ENCODE results near the gene STX1A.
"Not testable (repeated sequence)": the region's sequence is repeated elsewhere in the genome, so short reads cannot be mapped to it uniquely, and the experiment has no call there.

Gene STX1A

GRCh38 chr7:73735528-73735905, 16.0 kb upstream of the STX1A start:
- no peak for ATAC-seq

GRCh38 chr7:73734619-73735527, 15.4 kb upstream of the STX1A start:
- ATAC-seq, result peak; percentile 61 to 63

- no peak for ATAC-seq
These were observed 12.9 kb upstream of the STX1A start for GRCh38 chr7:73732397-73732796.

GRCh38 chr7:73730485-73730884, 11.0 kb upstream of the STX1A start:
- ATAC-seq, result no peak

- no peak for ATAC-seq
These were observed 9.1 kb upstream of the STX1A start for GRCh38 chr7:73728551-73728950.

GRCh38 chr7:73727952-73728351, 8.5 kb upstream of the STX1A start:
- ATAC-seq, result peak in 1 of 2 donors; percentile 37

GRCh38 chr7:73726083-73726466, 6.6 kb upstream of the STX1A start:
- ATAC-seq, result peak in 1 of 2 donors; percentile 3

- ATAC-seq, result no peak
These were observed 4.3 kb upstream of the STX1A start for GRCh38 chr7:73723813-73724212.

- no peak for ATAC-seq
These were observed 3.3 kb upstream of the STX1A start for GRCh38 chr7:73722785-73723184.

- not testable (repeated sequence) for ATAC-seq
These were observed 2.7 kb upstream of the STX1A start for GRCh38 chr7:73722182-73722581.

GRCh38 chr7:73721377-73721817, 1.9 kb upstream of the STX1A start:
- ATAC-seq, result no peak

- not testable (repeated sequence) for ATAC-seq
These were observed 974 bp upstream of the STX1A start for GRCh38 chr7:73720443-73720842.

GRCh38 chr7:73719806-73720169, 319 bp upstream of the STX1A start:
- no peak for ATAC-seq

GRCh38 chr7:73718438-73718881, 1.0 kb downstream of the STX1A start:
- ATAC-seq, result no peak

GRCh38 chr7:73717991-73718405, 1.5 kb downstream of the STX1A start:
- ATAC-seq, result peak; percentile 71 to 74

GRCh38 chr7:73717025-73717807, 2.3 kb downstream of the STX1A start:
- ATAC-seq, result no peak

GRCh38 chr7:73716318-73716890, 3.1 kb downstream of the STX1A start:
- no peak for ATAC-seq

- peak; percentile 79 to 81 for ATAC-seq
These were observed 3.7 kb downstream of the STX1A start for GRCh38 chr7:73715648-73716317.

- ATAC-seq, result not testable (repeated sequence)
These were observed 6.2 kb downstream of the STX1A start for GRCh38 chr7:73713319-73713718.

- no peak for ATAC-seq
These were observed 6.7 kb downstream of the STX1A start for GRCh38 chr7:73712773-73713172.

GRCh38 chr7:73708961-73709549, 10.4 kb downstream of the STX1A start:
- no peak for ATAC-seq

- ATAC-seq, result no peak
These were observed 12.3 kb downstream of the STX1A start for GRCh38 chr7:73707045-73707631.

Data from activated CD4-positive, CD25-positive, alpha-beta regulatory T cell treated with anti-CD3 and anti-CD28 coated beads, Interleukin-2, amount 50 U/mL, for 24 hours (primary cell).